Measurements from ENCODE around the gene TMC7. TPM values are rescaled to one million over a fixed set of nuclear protein-coding genes. Genes with fewer than 3 reads are reported as not detected.

The TMC7 gene
- total RNA-seq, 6 experiments from 2014 or later: 0.16 to 0.37 (median 0.27) TPM

DNA sequence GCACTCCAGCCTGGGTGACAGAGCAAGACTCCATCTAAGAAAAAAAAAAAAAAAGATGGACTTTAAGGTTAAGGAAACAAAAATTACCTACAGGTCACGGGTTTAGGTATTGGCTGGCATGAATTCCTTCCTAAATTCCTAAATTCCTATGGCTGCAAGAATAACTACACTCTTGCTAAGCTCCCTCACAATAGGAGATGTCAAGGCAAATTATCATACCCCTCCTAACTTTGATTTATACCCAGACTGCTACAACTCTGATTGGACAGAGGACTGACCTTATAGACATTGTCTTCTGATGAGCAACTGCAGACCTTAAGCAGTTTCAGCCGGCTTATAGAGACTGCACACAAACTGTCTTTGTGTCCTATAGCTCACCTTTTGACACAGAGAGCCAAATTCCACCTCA is 25.1 kb upstream of the TMC7 start:
- no peaks in the 10 kb centered on the region for H3K9me3 ChIP-seq
- WGBS (ENCODE audit: insufficient coverage, low coverage, low lambda C conversion rate, missing lambda C conversion rate): 89% methylated on average over 2 of the region's 2 CpGs
- no peak overlapping the region for H3K27ac ChIP-seq
- no peaks in the 10 kb centered on the region for H3K36me3 ChIP-seq
- TF ChIP-seq, protein P1, sequence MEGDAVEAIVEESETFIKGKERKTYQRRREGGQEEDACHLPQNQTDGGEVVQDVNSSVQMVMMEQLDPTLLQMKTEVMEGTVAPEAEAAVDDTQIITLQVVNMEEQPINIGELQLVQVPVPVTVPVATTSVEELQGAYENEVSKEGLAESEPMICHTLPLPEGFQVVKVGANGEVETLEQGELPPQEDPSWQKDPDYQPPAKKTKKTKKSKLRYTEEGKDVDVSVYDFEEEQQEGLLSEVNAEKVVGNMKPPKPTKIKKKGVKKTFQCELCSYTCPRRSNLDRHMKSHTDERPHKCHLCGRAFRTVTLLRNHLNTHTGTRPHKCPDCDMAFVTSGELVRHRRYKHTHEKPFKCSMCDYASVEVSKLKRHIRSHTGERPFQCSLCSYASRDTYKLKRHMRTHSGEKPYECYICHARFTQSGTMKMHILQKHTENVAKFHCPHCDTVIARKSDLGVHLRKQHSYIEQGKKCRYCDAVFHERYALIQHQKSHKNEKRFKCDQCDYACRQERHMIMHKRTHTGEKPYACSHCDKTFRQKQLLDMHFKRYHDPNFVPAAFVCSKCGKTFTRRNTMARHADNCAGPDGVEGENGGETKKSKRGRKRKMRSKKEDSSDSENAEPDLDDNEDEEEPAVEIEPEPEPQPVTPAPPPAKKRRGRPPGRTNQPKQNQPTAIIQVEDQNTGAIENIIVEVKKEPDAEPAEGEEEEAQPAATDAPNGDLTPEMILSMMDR (IDR thresholded peaks at IDR 0.05): no peak
- no peak for TF ChIP-seq POLR2A (IDR thresholded peaks at IDR 0.05)
- H3K4me1 ChIP-seq: no peaks in the 10 kb centered on the region
- intact Hi-C loops (cut with DNase I): no loop called here
- DNase-seq (no peak), ATAC-seq (no peak)
- no peak overlapping the region for H3K4me3 ChIP-seq
- H3K27me3 ChIP-seq: no peaks in the 10 kb centered on the region

DNA sequence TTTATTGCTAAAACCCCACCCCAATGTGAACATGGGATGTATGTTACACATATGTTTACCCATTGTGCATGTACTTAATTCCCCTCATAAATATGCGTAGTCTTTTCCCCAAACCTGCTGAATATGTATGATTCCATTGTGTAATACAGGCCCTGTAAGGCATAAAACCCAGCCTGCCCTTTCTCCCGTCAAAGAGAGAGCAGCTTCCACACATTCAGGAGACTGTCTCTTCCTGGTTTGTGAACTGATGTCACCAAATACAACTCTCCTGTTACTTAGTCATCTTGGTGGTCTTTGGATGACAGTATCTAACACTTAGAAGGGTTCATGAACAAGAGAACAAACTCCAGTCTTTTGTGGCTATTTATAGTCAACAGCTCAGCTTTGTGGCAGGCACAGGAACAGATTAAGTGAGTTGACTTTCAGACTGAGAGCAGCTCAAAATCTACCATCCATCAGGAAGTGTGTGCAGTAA is 24.7 kb upstream of the TMC7 start:
- ATAC-seq: no peak
- DNase-seq: no peak
- no peak overlapping the region for H3K27ac ChIP-seq
- intact Hi-C loops (cut with DNase I): no loop called here
- H3K36me3 ChIP-seq: no peaks in the 10 kb centered on the region
- no peaks in the 10 kb centered on the region for H3K4me1 ChIP-seq
- no peaks in the 10 kb centered on the region for H3K9me3 ChIP-seq
- WGBS (ENCODE audit: insufficient coverage, low coverage, low lambda C conversion rate, missing lambda C conversion rate): 100% methylated on average over 1 of the region's 2 CpGs
- no peak for TF ChIP-seq POLR2A (IDR thresholded peaks at IDR 0.05)
- TF ChIP-seq, protein P1 (IDR thresholded peaks at IDR 0.05): no peak
- H3K4me3 ChIP-seq: no peak overlapping the region
- H3K27me3 ChIP-seq: no peaks in the 10 kb centered on the region

DNA sequence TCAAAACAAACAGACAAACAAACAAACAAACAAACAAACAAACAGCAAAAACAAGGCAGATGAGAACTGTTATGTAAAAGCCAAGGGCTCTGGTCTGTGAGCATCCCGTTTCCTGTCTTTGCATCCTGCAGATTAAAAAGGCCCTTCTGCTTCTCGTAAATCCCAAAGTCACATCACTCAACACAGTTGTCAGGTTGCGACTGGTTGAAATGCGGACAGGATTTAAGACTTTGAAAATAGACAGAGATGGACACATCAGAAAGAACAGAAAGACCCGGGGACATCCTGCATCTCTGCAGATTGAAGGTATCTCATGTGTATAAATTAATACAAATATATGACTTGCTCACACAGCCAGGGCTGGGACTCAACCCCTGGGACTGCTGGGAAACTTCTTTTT is 18.2 kb upstream of the TMC7 start:
- Histone ChIP-seq H3K27ac (no peak overlapping the region), H3K4me3 (no peak overlapping the region), H3K4me1 (no peaks in the 10 kb centered on the region), H3K9me3 (no peaks in the 10 kb centered on the region), H3K27me3 (no peaks in the 10 kb centered on the region), H3K36me3 (no peaks in the 10 kb centered on the region)
- WGBS (ENCODE audit: insufficient coverage, low coverage, low lambda C conversion rate, missing lambda C conversion rate): 84% methylated on average over 3 of the region's 5 CpGs
- no peak for ATAC-seq
- DNase-seq: no peak
- TF ChIP-seq, protein P1 (IDR thresholded peaks at IDR 0.05): no peak
- no peak for TF ChIP-seq POLR2A (IDR thresholded peaks at IDR 0.05)
- intact Hi-C loops (cut with DNase I): loop anchor here in 1 of 2 donors (10.0 kb wide), 1 partner anchor 161 kb away; the partner anchor contains the start of gene ARL6IP1

DNA sequence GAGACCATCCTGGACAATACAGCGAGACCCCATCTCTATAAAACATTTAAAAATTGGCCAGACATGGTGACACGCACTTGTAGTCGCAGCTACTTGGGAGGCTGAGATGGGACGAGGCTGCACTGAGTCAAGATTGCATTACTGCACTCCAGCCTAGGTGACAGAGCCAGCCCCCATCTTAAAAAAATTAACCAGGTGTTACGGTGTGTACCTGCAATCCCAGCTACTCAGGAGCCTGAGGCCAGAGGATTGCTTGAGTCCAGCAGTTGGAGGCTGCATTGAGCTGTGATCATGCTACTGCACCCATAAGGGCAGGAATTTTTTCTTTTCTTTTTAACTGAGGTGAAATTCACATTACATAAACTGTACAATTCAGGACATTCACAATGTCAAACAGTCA is 16.9 kb upstream of the TMC7 start:
- no CpG with 5 or more reads among the region's 5 CpGs for WGBS (ENCODE audit: insufficient coverage, low coverage, low lambda C conversion rate, missing lambda C conversion rate)
- Histone ChIP-seq H3K27ac (no peak overlapping the region), H3K9me3 (no peaks in the 10 kb centered on the region), H3K4me3 (no peak overlapping the region), H3K4me1 (no peaks in the 10 kb centered on the region), H3K27me3 (no peaks in the 10 kb centered on the region), H3K36me3 (no peaks in the 10 kb centered on the region)
- ATAC-seq (no peak), DNase-seq (no peak)
- TF ChIP-seq POLR2A (IDR thresholded peaks at IDR 0.05): no peak
- TF ChIP-seq, protein P1 (IDR thresholded peaks at IDR 0.05): no peak
- intact Hi-C loops (cut with DNase I): loop anchor here in 1 of 2 donors (10.0 kb wide), 1 partner anchor 162 kb away; the partner anchor contains the start of gene ARL6IP1

Data from right lobe of liver (tissue), 6 donors.